Neural cell (in vitro differentiated cells): Measurements from ENCODE around the gene FAM171A2. TPM values are rescaled to one million over a fixed set of nuclear protein-coding genes. Genes with fewer than 3 reads are reported as not detected.
"Not testable (repeated sequence)": the region's sequence is repeated elsewhere in the genome, so short reads cannot be mapped to it uniquely, and the experiment has no call there.

Experiments
- H2AFZ ChIP-seq: fragments of 200-600, 300-800 bp; sonication (generic), shearing (Covaris generic); 2 replicates; pipeline ENCODE4 v1.6.0; 2014; ENCODE audit warnings: low read depth, mild to moderate bottlenecking, antibody characterized with exemption, low read length, moderate library complexity
- H3F3A ChIP-seq: fragments of 200-600 bp; shearing (Covaris generic); 2 replicates; pipeline ENCODE4 v1.6.1; 2016; ENCODE audit warnings: mild to moderate bottlenecking, moderate library complexity, mixed read lengths, antibody characterized with exemption, low read length; ENCODE audit not compliant: insufficient read depth, poor library complexity, severe bottlenecking
- H3K27ac ChIP-seq: fragments of 200-600, 300-800 bp; sonication (generic), shearing (Covaris generic); 2 replicates; pipeline ENCODE4 v1.5.1; 2014; ENCODE audit warnings: mild to moderate bottlenecking, low read length, moderate library complexity
- H3K27me3 ChIP-seq: fragments of 300-800, 200-600 bp; sonication (generic), shearing (Covaris generic); 2 replicates; pipeline ENCODE4 v1.6.0; 2014; ENCODE audit warnings: mild to moderate bottlenecking, low read depth, low read length, moderate library complexity; ENCODE audit not compliant: insufficient read depth
- H3K36me3 ChIP-seq: fragments of 300-800, 200-600 bp; sonication (generic), shearing (Covaris generic); 2 replicates; pipeline ENCODE4 v1.5.1; 2014; ENCODE audit warnings: mild to moderate bottlenecking, antibody characterized with exemption, low read length, moderate library complexity; ENCODE audit not compliant: insufficient read depth
- H3K4me2 ChIP-seq: fragments of 300-800, 200-600 bp; sonication (generic), shearing (Covaris generic); 2 replicates; pipeline ENCODE4 v1.6.0; 2014; ENCODE audit warnings: mild to moderate bottlenecking, low read length
- H3K4me3 ChIP-seq: fragments of 300-800, 200-600 bp; sonication (generic), shearing (Covaris generic); 2 replicates; pipeline ENCODE4 v1.5.1; 2014; ENCODE audit warnings: mild to moderate bottlenecking, low read length, moderate library complexity
- H3K79me2 ChIP-seq: fragments of 200-600 bp; shearing (Covaris generic); replicated peaks from 2 replicates; pipeline ENCODE4 v1.6.0; 2014; ENCODE audit warnings: mild to moderate bottlenecking, low read length, moderate library complexity; ENCODE audit not compliant: insufficient read depth
- H3K9ac ChIP-seq: fragments of 300-800, 200-600 bp; sonication (generic), shearing (Covaris generic); 2 replicates; pipeline ENCODE4 v1.6.1; 2016; ENCODE audit warnings: mild to moderate bottlenecking, low read length, mixed read lengths
- H3K9me2 ChIP-seq: fragments of 200-600 bp; shearing (Covaris generic); 2 replicates; pipeline ENCODE4 v1.6.1; 2016; ENCODE audit warnings: mild to moderate bottlenecking, low read length, mixed read lengths; ENCODE audit not compliant: insufficient read depth
- H3K9me3 ChIP-seq: fragments of 200-600, 300-800 bp; sonication (generic), shearing (Covaris generic); 2 replicates; pipeline ENCODE4 v1.6.1; 2016; ENCODE audit warnings: mild to moderate bottlenecking, mixed run types, low read length, moderate library complexity, mixed read lengths
- H4K20me1 ChIP-seq: fragments of 200-600 bp; shearing (Covaris generic); 2 replicates; pipeline ENCODE4 v1.6.1; 2016; ENCODE audit warnings: mild to moderate bottlenecking, mixed run types; ENCODE audit not compliant: insufficient read depth
- EP300 ChIP-seq: fragments of 450-650 bp; conservative IDR thresholded peaks from 2 replicates; pipeline ENCODE4 v1.6.1; 2014; ENCODE audit warnings: antibody characterized with exemption, mild to moderate bottlenecking, moderate library complexity; ENCODE audit not compliant: poor library complexity, severe bottlenecking
- EZH2 ChIP-seq: fragments of 200-600, 300-800 bp; shearing (Covaris generic), sonication (generic); IDR thresholded peaks from 2 replicates; pipeline ENCODE4 v1.6.1; 2014; ENCODE audit warnings: antibody characterized with exemption, low read length, borderline replicate concordance, mild to moderate bottlenecking; ENCODE audit not compliant: insufficient read depth, poor library complexity, severe bottlenecking
- MXI1 ChIP-seq: fragments of 450-650 bp; conservative IDR thresholded peaks from 2 replicates; pipeline ENCODE4 v1.6.1; 2014; ENCODE audit warnings: antibody characterized with exemption, mild to moderate bottlenecking; ENCODE audit not compliant: poor library complexity, severe bottlenecking
- POLR2AphosphoS5 ChIP-seq: IDR thresholded peaks from 2 replicates; pipeline ENCODE4 v1.6.1; 2012
- RAD21 ChIP-seq: fragments of 450-650 bp; conservative IDR thresholded peaks from 2 replicates; pipeline ENCODE4 v1.6.1; 2014; ENCODE audit warnings: antibody characterized with exemption, mild to moderate bottlenecking, moderate library complexity
- SMC3 ChIP-seq: fragments of 450-650 bp; conservative IDR thresholded peaks from 2 replicates; pipeline ENCODE4 v1.6.1; 2014; ENCODE audit warnings: antibody characterized with exemption, mild to moderate bottlenecking, moderate library complexity; ENCODE audit not compliant: poor library complexity
- TAF1 ChIP-seq: IDR thresholded peaks from 2 replicates; pipeline ENCODE4 v1.6.1; 2012; ENCODE audit warnings: low read depth
- polyA plus RNA-seq: library from polyadenylated mRNA; depleted of rRNA; stranded (reverse); fragments of >200 nt; gene quantifications from 2 replicates; pipeline ENCODE4 v1.2.3, GENCODE V29; 2014
- TF ChIP-seq, protein P1 (sequence below): IDR thresholded peaks from 2 replicates; pipeline ENCODE4 v1.6.1; 2012; ENCODE audit warnings: borderline replicate concordance
- TF ChIP-seq, protein P2 (sequence below): fragments of 450-650 bp; IDR thresholded peaks from 2 replicates; pipeline ENCODE4 v1.5.1; 2014; ENCODE audit warnings: antibody characterized with exemption, mild to moderate bottlenecking, moderate library complexity; ENCODE audit not compliant: poor library complexity, severe bottlenecking

The FAM171A2 gene
- polyA plus RNA-seq, 1 donor from 2014 or later = 73.6 TPM

DNA sequence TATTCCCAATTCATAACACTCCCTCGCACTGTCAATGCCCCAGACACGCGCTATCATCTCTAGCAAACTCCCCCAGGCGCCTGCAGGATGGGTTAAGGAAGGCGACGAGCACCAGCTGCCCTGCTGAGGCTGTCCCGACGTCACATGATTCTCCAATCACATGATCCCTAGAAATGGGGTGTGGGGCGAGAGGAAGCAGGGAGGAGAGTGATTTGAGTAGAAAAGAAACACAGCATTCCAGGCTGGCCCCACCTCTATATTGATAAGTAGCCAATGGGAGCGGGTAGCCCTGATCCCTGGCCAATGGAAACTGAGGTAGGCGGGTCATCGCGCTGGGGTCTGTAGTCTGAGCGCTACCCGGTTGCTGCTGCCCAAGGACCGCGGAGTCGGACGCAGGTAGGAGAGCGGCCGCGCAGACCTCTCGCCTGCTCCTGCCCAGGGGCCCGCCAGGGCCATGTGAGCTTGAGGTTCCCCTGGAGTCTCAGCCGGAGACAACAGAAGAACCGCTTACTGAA lies 18.7 kb downstream of the FAM171A2 start, which contains the start of gene GRN:
TSS of gene GRN (plus strand) at position 364 of the 515 bp plus-strand sequence. CDS start 3,863 bp downstream, outside the sequence.
- Histone ChIP-seq H3K9me2 (no peaks in the 10 kb centered on the region), H3K4me2 (peak within 1 kb of the TSS; percentile 82), H3K27ac (peak within 1 kb of the TSS; percentile 63), H3K9ac (peak within 1 kb of the TSS; percentile 67), H3K4me3 (peak within 1 kb of the TSS; percentile 85), H3F3A (no peaks in the 10 kb centered on the region), H2AFZ (peak within 1 kb of the TSS; percentile 61), H3K36me3 (no peaks in the 10 kb centered on the region), H3K9me3 (no peaks in the 10 kb centered on the region), H3K27me3 (no peaks in the 10 kb centered on the region), H4K20me1 (no peaks in the 10 kb centered on the region), H3K79me2 (no peaks in the 10 kb centered on the region)
- TF ChIP-seq EP300 (peak; percentile 69), POLR2AphosphoS5 (peak; percentile 72), EZH2 (no peak), TAF1 (peak; percentile 20), RAD21 (no peak), MXI1 (peak; percentile 73)
- TF ChIP-seq, protein P1, sequence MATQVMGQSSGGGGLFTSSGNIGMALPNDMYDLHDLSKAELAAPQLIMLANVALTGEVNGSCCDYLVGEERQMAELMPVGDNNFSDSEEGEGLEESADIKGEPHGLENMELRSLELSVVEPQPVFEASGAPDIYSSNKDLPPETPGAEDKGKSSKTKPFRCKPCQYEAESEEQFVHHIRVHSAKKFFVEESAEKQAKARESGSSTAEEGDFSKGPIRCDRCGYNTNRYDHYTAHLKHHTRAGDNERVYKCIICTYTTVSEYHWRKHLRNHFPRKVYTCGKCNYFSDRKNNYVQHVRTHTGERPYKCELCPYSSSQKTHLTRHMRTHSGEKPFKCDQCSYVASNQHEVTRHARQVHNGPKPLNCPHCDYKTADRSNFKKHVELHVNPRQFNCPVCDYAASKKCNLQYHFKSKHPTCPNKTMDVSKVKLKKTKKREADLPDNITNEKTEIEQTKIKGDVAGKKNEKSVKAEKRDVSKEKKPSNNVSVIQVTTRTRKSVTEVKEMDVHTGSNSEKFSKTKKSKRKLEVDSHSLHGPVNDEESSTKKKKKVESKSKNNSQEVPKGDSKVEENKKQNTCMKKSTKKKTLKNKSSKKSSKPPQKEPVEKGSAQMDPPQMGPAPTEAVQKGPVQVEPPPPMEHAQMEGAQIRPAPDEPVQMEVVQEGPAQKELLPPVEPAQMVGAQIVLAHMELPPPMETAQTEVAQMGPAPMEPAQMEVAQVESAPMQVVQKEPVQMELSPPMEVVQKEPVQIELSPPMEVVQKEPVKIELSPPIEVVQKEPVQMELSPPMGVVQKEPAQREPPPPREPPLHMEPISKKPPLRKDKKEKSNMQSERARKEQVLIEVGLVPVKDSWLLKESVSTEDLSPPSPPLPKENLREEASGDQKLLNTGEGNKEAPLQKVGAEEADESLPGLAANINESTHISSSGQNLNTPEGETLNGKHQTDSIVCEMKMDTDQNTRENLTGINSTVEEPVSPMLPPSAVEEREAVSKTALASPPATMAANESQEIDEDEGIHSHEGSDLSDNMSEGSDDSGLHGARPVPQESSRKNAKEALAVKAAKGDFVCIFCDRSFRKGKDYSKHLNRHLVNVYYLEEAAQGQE = no peak

DNA sequence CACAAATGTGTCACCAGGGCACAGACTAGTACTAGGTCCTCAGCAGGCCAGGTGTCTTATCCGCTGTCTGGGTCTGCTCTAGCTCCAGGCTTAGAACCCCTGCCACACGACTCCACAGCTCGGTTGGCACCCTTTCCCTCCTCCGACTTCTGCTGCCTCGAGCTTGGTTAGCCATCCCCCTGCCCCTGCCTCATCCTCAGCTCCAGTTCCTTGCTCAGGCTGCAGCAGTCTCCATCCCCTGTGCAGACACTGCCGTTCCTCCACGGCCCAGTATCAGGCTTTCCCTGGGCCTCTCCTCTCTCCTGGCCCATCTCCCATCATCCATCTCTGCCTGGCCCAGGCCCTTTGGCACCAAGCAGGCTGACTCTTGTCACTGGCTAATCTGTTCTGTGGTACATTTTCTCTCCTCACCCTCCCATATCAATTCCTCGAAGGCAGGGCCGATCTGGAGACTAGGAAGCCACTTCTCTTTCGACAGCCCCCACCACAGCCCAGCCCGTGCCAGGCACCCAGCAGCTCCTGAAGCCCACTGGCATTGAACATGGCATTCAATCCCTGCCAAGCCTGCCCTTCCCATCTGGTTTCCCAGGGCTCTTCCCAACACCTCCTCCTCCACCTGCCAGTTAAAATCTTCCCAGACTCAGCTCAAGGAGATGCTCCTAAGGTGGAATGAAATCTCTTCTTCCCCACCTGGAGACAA lies 20.0 kb downstream of the FAM171A2 start:
- Histone ChIP-seq H4K20me1 (no peaks in the 10 kb centered on the region), H3K9me3 (no peaks in the 10 kb centered on the region), H3K36me3 (no peaks in the 10 kb centered on the region), H3F3A (no peaks in the 10 kb centered on the region), H3K9ac (no peak overlapping the region), H3K9me2 (no peaks in the 10 kb centered on the region), H3K79me2 (no peaks in the 10 kb centered on the region), H3K4me3 (no peak overlapping the region), H3K27me3 (no peaks in the 10 kb centered on the region), H3K27ac (no peak overlapping the region), H3K4me2 (no peak overlapping the region), H2AFZ (no peak overlapping the region)
- TF ChIP-seq RAD21 = no peak
- TF ChIP-seq POLR2AphosphoS5 = no peak
- TF ChIP-seq, protein P1 = no peak
- no peak for TF ChIP-seq EZH2
- no peak for TF ChIP-seq SMC3
- TF ChIP-seq MXI1 = no peak
- TF ChIP-seq, protein P2, sequence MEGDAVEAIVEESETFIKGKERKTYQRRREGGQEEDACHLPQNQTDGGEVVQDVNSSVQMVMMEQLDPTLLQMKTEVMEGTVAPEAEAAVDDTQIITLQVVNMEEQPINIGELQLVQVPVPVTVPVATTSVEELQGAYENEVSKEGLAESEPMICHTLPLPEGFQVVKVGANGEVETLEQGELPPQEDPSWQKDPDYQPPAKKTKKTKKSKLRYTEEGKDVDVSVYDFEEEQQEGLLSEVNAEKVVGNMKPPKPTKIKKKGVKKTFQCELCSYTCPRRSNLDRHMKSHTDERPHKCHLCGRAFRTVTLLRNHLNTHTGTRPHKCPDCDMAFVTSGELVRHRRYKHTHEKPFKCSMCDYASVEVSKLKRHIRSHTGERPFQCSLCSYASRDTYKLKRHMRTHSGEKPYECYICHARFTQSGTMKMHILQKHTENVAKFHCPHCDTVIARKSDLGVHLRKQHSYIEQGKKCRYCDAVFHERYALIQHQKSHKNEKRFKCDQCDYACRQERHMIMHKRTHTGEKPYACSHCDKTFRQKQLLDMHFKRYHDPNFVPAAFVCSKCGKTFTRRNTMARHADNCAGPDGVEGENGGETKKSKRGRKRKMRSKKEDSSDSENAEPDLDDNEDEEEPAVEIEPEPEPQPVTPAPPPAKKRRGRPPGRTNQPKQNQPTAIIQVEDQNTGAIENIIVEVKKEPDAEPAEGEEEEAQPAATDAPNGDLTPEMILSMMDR = no peak
- TF ChIP-seq TAF1 = no peak
- no peak for TF ChIP-seq EP300

DNA sequence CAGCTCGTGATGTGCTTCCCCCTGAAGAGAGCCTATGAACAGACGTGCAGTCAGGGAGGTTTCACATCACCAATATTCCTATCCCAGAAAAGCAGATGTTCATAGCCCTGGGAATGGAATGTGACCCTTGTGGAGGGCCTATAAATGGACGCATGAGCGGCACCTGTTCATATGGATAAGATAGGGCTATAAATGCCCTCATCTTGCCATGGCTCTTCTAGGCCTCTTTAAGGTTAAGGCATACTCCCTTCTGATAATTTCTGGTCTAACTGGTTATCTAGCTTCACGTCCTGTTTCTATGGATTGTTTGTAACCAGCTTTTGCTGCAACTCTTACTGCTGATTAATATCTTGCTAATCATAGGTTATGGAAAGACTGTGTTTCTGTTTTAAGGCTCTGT lies 23.1 kb downstream of the FAM171A2 start:
- H4K20me1 ChIP-seq, H3K27me3 ChIP-seq, H3F3A ChIP-seq, H3K9me3 ChIP-seq, H3K9ac ChIP-seq, H3K4me2 ChIP-seq, H3K79me2 ChIP-seq, H3K9me2 ChIP-seq, H2AFZ ChIP-seq, H3K4me3 ChIP-seq, H3K27ac ChIP-seq, H3K36me3 ChIP-seq: not testable (repeated sequence)
